ENCODE data around the gene LRRC43. TPM values are rescaled to one million over a fixed set of nuclear protein-coding genes. Genes with fewer than 3 reads are reported as not detected.

LRRC43 gene
- total and polyA plus RNA-seq, 8 donors = 1.3 to 2.2 TPM; not detected in 6

- H3K27me3 ChIP-seq = no peaks in the 10 kb centered on the region
- intact Hi-C loops (cut with DNase I; ENCODE audit: low total_unique reads) = no loop called here
- H3K4me3 ChIP-seq = no peak overlapping the region
- no peak for TF ChIP-seq POLR2AphosphoS5 (IDR thresholded peaks at IDR 0.05)
- TF ChIP-seq, protein P1, sequence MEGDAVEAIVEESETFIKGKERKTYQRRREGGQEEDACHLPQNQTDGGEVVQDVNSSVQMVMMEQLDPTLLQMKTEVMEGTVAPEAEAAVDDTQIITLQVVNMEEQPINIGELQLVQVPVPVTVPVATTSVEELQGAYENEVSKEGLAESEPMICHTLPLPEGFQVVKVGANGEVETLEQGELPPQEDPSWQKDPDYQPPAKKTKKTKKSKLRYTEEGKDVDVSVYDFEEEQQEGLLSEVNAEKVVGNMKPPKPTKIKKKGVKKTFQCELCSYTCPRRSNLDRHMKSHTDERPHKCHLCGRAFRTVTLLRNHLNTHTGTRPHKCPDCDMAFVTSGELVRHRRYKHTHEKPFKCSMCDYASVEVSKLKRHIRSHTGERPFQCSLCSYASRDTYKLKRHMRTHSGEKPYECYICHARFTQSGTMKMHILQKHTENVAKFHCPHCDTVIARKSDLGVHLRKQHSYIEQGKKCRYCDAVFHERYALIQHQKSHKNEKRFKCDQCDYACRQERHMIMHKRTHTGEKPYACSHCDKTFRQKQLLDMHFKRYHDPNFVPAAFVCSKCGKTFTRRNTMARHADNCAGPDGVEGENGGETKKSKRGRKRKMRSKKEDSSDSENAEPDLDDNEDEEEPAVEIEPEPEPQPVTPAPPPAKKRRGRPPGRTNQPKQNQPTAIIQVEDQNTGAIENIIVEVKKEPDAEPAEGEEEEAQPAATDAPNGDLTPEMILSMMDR (IDR thresholded peaks at IDR 0.05) = no peak
- TF ChIP-seq EP300 (IDR thresholded peaks at IDR 0.05) = no peak
- no peak for TF ChIP-seq POLR2A (IDR thresholded peaks at IDR 0.05)
- peak in 1 of 2 donors; percentile 50 for DNase-seq
- H3K36me3 ChIP-seq = peaks cover 13 to 68% (median 56%) of the 10 kb centered on the region in 4 donors
- H3K9me3 ChIP-seq = no peaks in the 10 kb centered on the region
- H3K27ac ChIP-seq = no peak overlapping the region
- WGBS, 5 donors = 84 to 88% (median 87%) methylated on average over 17 of the region's 17 CpGs
- H3K4me1 ChIP-seq = peaks cover 20 to 43% (median 33%) of the 10 kb centered on the region in 4 donors
Measured at GRCh38 chr12:122227341-122227740, 44.4 kb downstream of the LRRC43 start.

DNA sequence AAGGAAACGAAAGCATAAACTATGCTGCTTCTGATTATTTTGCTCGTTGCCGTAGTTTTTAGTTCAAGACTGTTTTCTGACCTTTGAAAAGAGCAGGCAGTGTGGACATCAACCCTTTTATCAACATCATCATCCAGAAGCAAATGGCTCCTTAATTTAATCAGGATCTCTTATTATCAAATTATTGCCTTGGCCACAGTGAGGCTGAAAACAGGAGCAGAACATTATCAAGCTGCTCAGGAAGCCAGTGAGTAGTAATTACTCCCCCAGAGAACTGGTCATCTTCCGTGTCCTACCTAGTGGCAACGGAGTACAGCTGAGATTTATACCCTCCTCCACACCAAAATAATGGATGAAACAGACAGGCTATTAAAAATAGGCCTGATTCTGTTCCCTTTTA, 45.2 kb downstream of the LRRC43 start:
- WGBS, 5 donors = 88 to 96% (median 90%) methylated on average over 5 of the region's 5 CpGs
- H3K9me3 ChIP-seq = no peaks in the 10 kb centered on the region
- H3K4me1 ChIP-seq = peaks cover 20 to 36% (median 29%) of the 10 kb centered on the region in 4 donors
- intact Hi-C loops (cut with DNase I; ENCODE audit: low total_unique reads) = no loop called here
- H3K27me3 ChIP-seq = no peaks in the 10 kb centered on the region
- TF ChIP-seq POLR2AphosphoS5 (IDR thresholded peaks at IDR 0.05) (no peak), EP300 (IDR thresholded peaks at IDR 0.05) (no peak), POLR2A (IDR thresholded peaks at IDR 0.05) (no peak)
- TF ChIP-seq, protein P1 (IDR thresholded peaks at IDR 0.05) = no peak
- no peak overlapping the region for H3K27ac ChIP-seq
- peak in 1 of 2 donors; percentile 29 for DNase-seq
- no peak overlapping the region for H3K4me3 ChIP-seq
- peaks cover 19 to 68% (median 56%) of the 10 kb centered on the region in 4 donors for H3K36me3 ChIP-seq

DNA sequence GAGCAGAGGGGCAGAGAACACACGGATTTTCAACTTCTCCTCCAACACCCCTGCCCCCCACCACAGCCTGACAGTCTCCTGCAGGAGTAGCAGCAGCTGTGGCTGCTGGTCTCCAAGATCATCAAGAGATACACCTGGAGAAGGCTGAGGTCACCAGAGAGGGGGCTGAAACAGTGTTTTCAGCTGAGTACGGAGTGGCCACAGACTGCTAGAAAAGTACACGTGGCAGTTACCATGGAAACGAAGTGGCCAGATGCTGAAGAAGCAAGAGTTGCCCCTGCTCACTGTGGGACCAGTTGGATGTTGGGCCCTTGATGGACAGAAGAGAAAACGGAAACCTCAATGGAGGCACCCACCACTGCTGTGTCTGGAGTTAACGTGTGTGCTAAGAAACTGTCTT, 47.9 kb downstream of the LRRC43 start:
- intact Hi-C loops (cut with DNase I; ENCODE audit: low total_unique reads) = no loop called here
- no peak for DNase-seq
- Histone ChIP-seq H3K4me1 (peaks cover 8 to 12% (median 10%) of the 10 kb centered on the region in 4 donors), H3K9me3 (no peaks in the 10 kb centered on the region), H3K27ac (no peak overlapping the region), H3K36me3 (peaks cover 46 to 81% (median 70%) of the 10 kb centered on the region in 4 donors), H3K27me3 (no peaks in the 10 kb centered on the region), H3K4me3 (no peak overlapping the region)
- 70 to 86% (median 78%) methylated on average over 5 to 6 of the region's 6 CpGs for WGBS, 5 donors
- TF ChIP-seq POLR2AphosphoS5 (IDR thresholded peaks at IDR 0.05) = no peak
- TF ChIP-seq, protein P1 (IDR thresholded peaks at IDR 0.05) = no peak

DNA sequence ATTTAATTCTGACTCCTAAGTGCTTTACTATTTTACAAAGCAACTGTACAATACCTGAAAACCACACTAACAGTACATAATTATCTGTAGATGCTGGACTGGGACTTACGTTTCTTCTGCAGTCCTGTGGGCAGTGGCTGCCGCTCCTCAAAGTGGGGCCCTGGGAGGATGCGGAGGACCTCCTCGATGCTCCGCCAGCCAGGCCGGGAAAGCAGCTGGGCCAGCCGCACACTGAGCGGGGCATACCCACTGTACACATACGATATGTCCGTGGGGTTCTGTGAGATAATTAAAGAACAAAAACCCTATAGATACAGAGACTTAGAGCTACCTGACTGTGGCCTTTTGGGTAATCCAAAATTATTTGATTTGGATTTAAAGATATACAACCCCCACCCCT, 49.8 kb downstream of the LRRC43 start:
- intact Hi-C loops (cut with DNase I; ENCODE audit: low total_unique reads) = no loop called here
- H3K36me3 ChIP-seq = peaks cover 53 to 95% (median 85%) of the 10 kb centered on the region in 4 donors
- no peak overlapping the region for H3K27ac ChIP-seq
- DNase-seq = no peak
- TF ChIP-seq POLR2AphosphoS5 (IDR thresholded peaks at IDR 0.05) = no peak
- no peak for TF ChIP-seq POLR2A (IDR thresholded peaks at IDR 0.05)
- no peak for TF ChIP-seq EP300 (IDR thresholded peaks at IDR 0.05)
- TF ChIP-seq, protein P1 (IDR thresholded peaks at IDR 0.05) = no peak
- no peaks in the 10 kb centered on the region for H3K9me3 ChIP-seq
- no peaks in the 10 kb centered on the region for H3K4me1 ChIP-seq
- no peaks in the 10 kb centered on the region for H3K27me3 ChIP-seq
- H3K4me3 ChIP-seq = no peak overlapping the region
- WGBS, 5 donors = 94 to 97% (median 97%) methylated on average over 8 to 10 of the region's 10 CpGs
